Measurements from ENCODE around the gene SOX6.

Gene SOX6

GRCh38 chr11:16173798-16174197 lies 182.5 kb downstream of the SOX6 start:
- no peak for TF ChIP-seq POLR2AphosphoS5 (IDR thresholded peaks at IDR 0.05; ENCODE audit: low read depth, low read length)
- TF ChIP-seq FOXP2 (optimal IDR thresholded peaks at IDR 0.05; ENCODE audit: borderline replicate concordance, extremely low read depth, extremely low read length, insufficient read depth) = no peak
- no peak for TF ChIP-seq TAF1 (IDR thresholded peaks at IDR 0.05; ENCODE audit: borderline replicate concordance, insufficient read depth, low read length)
- TF ChIP-seq REST (IDR thresholded peaks at IDR 0.05; ENCODE audit: insufficient read depth in 1 of 2, low read depth in 2 of 2, low read length in 2 of 2) = no peak
- no peak for TF ChIP-seq SIN3A (IDR thresholded peaks at IDR 0.05; ENCODE audit: borderline replicate concordance, insufficient read depth, low read length)

GRCh38 chr11:16171882-16172281 lies 184.5 kb downstream of the SOX6 start:
- TF ChIP-seq POLR2AphosphoS5 (IDR thresholded peaks at IDR 0.05; ENCODE audit: low read depth, low read length) (no peak), SIN3A (IDR thresholded peaks at IDR 0.05; ENCODE audit: borderline replicate concordance, insufficient read depth, low read length) (no peak), REST (IDR thresholded peaks at IDR 0.05; ENCODE audit: insufficient read depth in 1 of 2, low read depth in 2 of 2, low read length in 2 of 2) (no peak), TAF1 (IDR thresholded peaks at IDR 0.05; ENCODE audit: borderline replicate concordance, insufficient read depth, low read length) (no peak), FOXP2 (optimal IDR thresholded peaks at IDR 0.05; ENCODE audit: borderline replicate concordance, extremely low read depth, extremely low read length, insufficient read depth) (no peak)

GRCh38 chr11:16169956-16170847 lies 186.1 kb downstream of the SOX6 start:
- TF ChIP-seq TAF1 (IDR thresholded peaks at IDR 0.05; ENCODE audit: borderline replicate concordance, insufficient read depth, low read length) (no peak), SIN3A (IDR thresholded peaks at IDR 0.05; ENCODE audit: borderline replicate concordance, insufficient read depth, low read length) (no peak), POLR2AphosphoS5 (IDR thresholded peaks at IDR 0.05; ENCODE audit: low read depth, low read length) (no peak), REST (IDR thresholded peaks at IDR 0.05; ENCODE audit: insufficient read depth in 1 of 2, low read depth in 2 of 2, low read length in 2 of 2) (no peak), FOXP2 (optimal IDR thresholded peaks at IDR 0.05; ENCODE audit: borderline replicate concordance, extremely low read depth, extremely low read length, insufficient read depth) (no peak)

- no peak for TF ChIP-seq POLR2AphosphoS5 (IDR thresholded peaks at IDR 0.05; ENCODE audit: low read depth, low read length)
- no peak for TF ChIP-seq REST (IDR thresholded peaks at IDR 0.05; ENCODE audit: insufficient read depth in 1 of 2, low read depth in 2 of 2, low read length in 2 of 2)
- TF ChIP-seq FOXP2 (optimal IDR thresholded peaks at IDR 0.05; ENCODE audit: borderline replicate concordance, extremely low read depth, extremely low read length, insufficient read depth) = no peak
- TF ChIP-seq TAF1 (IDR thresholded peaks at IDR 0.05; ENCODE audit: borderline replicate concordance, insufficient read depth, low read length) = no peak
- TF ChIP-seq SIN3A (IDR thresholded peaks at IDR 0.05; ENCODE audit: borderline replicate concordance, insufficient read depth, low read length) = no peak
Observed at GRCh38 chr11:16169541-16169940, 186.8 kb downstream of the SOX6 start.
